CD4-positive, alpha-beta T cell treated with Interleukin-6 at 100 ng/mL for 8 hours (primary cell): ENCODE data around the gene NT5DC3.

ENCODE experiments used
- DNase-seq: peaks from one replicate; pipeline ENCODE4 v3.0.0-alpha.2; 2020; ENCODE audit warnings: mixed read lengths, low spot score

NT5DC3 gene

DNA sequence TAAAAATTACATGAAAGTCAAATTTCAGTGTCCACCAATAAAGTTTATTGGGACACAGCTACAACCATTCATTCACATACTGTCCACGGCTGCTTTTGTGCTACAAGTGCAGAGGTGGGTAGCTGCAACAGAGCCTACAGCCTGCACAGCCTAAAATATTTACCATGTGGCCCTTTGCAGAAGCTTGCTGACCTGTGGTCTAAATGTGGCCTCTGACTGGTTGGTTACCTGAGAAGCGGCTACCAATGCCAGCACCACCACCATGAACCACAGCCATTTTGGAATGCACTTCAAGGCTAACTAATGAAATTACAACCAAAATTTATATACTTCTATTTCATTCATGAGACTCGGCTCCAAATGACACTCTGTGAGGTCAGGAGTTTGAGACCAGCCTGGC is 58.6 kb downstream of the NT5DC3 start:
- no peak for DNase-seq

GRCh38 chr12:103780992-103781391 is 60.0 kb downstream of the NT5DC3 start:
- no peak for DNase-seq

DNA sequence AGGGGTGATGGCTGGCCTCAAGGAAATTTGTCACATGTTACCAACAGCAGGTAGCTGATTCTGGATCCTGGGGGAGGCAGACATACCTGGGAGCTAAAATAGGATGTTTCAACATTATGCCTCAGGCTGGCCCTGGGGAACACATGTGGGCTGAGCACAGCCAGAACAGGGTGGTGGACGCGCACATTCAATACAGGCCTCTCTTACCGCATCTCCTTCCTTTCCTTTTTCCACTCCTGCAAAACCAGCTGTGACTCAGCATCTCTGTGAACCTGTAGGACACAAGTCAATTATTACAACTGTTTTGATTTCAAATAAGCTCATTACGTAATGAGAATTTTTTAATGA is 61.0 kb downstream of the NT5DC3 start:
- DNase-seq = no peak

DNA sequence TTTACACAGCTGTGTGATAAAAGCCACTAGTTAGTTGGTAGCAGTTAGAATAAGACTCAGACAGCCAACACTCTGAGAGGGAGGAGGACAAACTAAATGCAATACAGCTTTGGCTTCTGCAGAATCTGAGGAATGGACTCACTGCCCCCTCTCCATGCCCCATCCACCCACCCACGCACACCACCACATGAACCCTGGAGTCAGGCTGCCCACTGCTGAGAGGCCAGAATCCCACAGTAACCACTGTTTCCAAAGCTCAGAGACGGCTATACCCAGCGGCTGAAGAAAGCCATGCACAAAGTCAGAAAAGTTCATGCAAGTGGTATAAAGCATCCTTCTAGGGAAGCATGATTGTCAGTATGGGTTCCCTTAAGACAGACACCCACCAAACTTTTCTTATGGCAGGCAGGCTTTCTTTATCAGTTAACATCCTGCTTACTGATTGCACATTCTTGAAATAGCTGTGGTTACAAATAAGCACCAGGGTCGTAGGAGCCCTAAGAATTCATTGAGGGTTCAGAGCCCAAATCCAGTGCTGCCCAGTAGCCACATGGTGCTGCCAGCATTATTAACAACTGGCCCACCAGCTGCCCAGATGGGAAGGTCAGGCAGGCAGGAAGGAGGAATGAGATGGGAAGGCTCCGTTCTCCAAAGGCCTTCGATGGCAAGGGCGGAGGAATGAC is 61.5 kb downstream of the NT5DC3 start:
- no peak for DNase-seq

GRCh38 chr12:103778781-103779180 is 62.3 kb downstream of the NT5DC3 start:
- DNase-seq = no peak

DNA sequence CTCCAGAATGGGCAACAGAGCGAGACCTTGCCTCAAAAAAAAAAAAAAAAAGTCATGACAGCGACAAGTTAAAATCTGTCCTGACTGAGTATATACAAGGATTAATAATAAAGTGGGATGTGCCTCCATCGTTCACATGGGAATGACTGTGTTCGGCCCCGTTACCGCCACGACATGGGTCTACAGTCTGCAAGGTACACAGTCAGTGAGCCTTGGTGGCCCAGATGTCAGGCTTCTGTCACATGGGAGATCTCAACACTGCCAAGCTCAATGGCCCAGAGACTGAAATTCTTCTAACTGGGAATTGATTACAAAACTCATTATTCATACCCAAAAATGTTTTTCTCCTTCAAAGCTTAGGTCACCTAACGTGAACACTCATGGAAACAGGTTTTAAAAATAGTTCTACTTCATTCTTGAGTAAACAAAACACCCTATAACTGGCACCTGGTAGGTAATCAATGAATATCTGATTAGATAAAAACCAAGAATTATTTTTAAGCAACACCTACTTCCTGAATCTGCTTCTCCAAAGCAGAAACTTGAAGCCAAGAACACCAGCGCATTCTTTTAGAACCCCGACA is 66.0 kb downstream of the NT5DC3 start:
- no peak for DNase-seq

- no peak for DNase-seq
Measured at GRCh38 chr12:103773109-103773910, 67.7 kb downstream of the NT5DC3 start.

GRCh38 chr12:103772367-103773108 is 68.5 kb downstream of the NT5DC3 start:
- no peak for DNase-seq

- no peak for DNase-seq
Measured at GRCh38 chr12:103771466-103771865, 69.6 kb downstream of the NT5DC3 start.

GRCh38 chr12:103769240-103769945 is 71.6 kb downstream of the NT5DC3 start:
- DNase-seq = no peak

DNA sequence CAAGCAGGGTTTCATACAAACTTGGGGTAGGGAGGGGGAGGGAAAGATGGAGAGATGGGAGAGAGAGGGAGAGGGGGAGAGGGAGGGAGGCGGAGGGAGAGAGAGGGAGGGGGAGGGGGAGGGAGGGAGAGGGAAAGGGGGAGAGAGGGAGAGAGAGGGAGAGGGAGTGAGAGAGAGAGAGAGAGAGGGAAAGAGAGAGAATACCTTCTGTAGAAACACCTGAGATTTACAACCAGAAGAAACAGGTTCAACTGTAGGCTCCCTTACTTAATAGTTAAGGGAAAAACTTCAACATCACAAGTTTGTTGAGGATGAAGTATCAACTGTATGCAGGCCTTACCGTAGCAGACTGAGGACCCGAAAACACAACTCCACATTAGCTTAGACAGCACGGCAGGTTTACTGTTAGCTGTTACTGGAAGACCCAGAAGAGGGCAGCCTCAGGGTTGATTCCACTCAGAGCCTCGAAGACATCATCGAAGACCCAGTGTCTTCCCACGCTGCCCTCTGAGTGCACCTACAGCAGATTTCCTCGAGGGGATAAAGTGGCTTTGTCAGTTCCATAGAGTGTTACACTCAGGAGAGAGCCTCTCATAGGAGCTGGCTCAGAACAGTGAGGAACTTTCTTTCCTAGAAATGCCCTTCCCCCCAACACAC is 72.4 kb downstream of the NT5DC3 start:
- DNase-seq = no peak

DNA sequence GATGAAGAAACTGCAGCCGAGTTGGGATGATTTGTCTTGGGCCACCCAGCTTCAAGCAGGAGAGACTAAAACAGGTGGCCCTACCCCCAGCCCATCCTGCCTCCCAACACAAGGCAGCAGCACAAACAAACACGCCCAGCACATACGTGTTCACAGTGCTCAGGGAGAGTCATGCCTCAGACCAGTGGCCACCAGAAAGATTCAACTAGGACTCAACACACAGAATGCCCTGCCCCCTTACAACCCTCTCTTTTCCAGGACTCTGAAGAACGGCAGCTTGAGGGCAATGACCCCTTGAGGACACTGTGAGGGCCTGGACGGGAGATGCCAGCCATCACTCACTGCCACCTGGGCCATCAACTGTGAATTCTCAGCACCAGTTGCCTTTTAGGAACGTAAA is 75.0 kb downstream of the NT5DC3 start:
- no peak for DNase-seq

DNA sequence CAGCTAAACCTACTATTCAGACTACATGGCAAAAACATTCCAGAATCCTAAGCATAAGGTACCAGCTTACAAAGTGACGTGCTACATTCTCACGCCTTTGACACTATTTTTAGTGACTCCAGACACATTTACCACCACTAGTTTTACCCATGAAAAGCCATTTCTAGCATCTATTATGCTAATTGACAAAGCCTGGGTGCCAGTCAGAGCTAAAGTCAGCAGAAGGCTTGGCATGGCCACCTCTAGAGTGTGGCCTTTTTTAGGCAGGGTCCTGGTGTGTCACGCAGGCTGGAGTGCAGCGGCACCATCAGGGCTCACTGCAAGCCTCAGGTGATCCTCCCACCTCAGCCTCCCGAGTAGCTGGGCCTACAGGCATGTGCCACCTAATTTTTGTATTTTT is 75.7 kb downstream of the NT5DC3 start:
- no peak for DNase-seq

DNA sequence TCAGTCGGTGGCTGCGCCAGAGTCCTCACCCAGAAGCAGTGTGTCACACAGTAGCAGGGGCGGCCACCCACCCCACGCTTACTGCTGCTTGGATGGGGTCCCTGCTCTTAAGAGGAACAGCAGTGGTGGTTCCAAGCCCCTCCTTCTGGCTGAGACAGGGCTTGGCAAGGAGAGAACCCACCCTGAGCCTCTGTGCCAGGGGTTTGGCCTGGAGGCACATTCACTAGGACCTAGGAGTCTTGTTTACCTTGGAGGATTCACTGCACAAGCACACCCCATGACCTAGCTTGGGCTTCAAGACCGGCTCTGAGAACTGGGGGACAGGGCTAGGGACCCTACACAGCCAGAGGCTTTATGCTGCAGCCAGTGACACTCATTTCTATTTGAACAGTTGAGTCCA is 78.6 kb downstream of the NT5DC3 start:
- DNase-seq = no peak

DNA sequence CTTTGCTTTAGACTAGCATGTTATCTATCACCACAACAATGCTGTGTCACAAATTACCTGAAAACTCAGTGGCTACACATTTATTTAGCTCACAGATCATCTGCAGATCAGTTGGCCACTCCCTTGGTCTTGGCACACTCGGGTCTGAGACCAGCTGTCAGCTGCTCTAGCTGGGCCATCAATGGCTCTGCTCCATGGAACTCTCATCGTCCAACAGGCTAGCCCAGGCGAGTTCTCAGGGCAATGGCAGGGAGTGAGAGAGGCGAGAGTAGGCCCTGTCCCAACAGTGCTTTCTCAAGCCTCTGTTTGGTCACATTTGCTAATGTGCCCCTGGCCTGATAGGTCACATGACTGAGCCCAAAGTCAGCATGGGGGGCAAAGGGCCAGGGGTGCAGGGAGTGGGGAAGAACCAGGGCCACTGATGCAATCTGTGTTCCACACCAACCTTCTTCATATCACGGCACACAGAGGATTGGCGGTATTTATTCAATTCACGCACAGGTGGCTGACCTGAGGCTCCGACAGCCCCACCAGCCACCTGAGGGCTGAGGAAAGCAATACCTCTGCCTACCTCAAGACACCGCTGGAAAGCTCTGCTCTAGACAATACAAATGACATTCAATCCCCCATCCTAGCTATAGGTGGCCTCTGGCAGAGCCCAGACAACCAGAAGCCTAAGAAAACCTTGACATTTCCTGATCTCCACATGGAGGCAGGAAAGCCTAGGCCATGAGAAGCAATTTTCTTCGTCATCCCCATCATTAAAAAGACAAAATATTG is 82.5 kb downstream of the NT5DC3 start:
- no peak for DNase-seq

DNA sequence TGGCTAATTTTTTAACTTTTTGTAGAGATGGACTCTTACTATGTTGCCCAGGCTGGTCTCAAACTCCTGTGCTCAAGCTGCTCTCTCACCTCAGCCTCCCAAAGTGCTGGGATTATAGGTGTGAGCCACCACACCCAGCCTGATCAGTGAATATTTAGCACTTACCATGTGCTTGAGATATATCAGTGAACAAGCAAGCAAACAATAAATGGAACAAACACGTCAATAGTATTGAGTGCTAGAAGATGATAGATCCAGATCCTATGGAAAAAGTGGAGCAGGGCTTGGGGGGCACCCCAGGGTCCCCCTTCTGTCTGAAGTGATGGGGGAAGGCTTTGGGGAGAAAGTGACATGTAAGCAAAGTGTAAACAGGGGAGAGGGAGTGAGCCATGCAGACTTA is 83.8 kb downstream of the NT5DC3 start:
- DNase-seq = no peak

DNA sequence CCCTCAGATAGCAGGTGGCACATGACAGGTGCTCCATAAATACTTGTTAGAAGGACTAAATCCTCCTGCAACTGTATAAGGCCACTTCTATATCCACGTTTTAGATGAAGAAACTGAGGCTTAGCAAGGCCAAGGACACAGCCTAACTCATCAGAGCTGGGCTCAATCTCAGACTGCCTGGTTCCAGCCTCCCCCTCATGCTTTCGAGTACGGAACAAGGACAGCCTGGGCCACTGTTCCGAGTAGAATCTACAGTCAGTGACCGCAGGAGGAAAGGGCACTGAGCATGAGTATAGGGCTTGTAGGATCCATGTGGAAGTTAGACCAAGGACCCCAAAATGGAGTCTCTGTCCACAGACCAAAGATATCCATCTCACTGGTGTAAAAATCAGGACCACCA is 84.6 kb downstream of the NT5DC3 start:
- DNase-seq = no peak

- DNase-seq = no peak
Measured at GRCh38 chr12:103755425-103755824, 85.6 kb downstream of the NT5DC3 start.

GRCh38 chr12:103751600-103751999 is 89.4 kb downstream of the NT5DC3 start:
- no peak for DNase-seq

GRCh38 chr12:103751171-103751570 is 89.9 kb downstream of the NT5DC3 start:
- DNase-seq = no peak

DNA sequence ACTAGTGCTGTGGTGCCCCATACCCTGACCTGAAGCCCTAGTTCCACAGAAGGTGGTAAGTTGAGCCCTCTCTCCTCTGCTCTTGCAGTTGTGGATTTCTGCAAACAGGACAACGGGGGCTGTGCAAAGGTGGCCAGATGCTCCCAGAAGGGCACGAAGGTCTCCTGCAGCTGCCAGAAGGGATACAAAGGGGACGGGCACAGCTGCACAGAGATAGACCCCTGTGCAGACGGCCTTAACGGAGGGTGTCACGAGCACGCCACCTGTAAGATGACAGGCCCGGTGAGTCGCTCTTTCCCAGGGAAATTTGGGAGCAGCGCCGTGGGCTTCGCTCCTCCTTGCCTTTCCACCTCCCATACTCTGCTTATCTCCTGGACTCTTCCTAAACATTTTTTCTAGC is 92.2 kb downstream of the NT5DC3 start:
- no peak for DNase-seq
